Esophagus squamous epithelium (tissue), 4 donors: ENCODE measurements around the gene CD58.

Experiments
- CTCF ChIP-seq, 6 experiments: fragments of 450-650 bp in 4 of 6; fragments of 200-600 bp in 2 of 6; sonication (generic) in 2 of 6; IDR thresholded peaks; one replicate each; pipeline ENCODE4 v1.5.1; 2016 to 2019; ENCODE audit warnings: antibody characterized with exemption in 6 of 6, mild to moderate bottlenecking in 4 of 6, moderate library complexity in 4 of 6
- POLR2A ChIP-seq, 4 donors: fragments of 450-650 bp; IDR thresholded peaks; one replicate each; pipeline ENCODE4 v1.6.1; 2017; ENCODE audit warnings: antibody characterized with exemption in 4 of 4, mild to moderate bottlenecking in 4 of 4, moderate library complexity in 3 of 4

- TF ChIP-seq CTCF (IDR thresholded peaks at IDR 0.05) (no peak), POLR2A (IDR thresholded peaks at IDR 0.05) (no peak)
Measured at GRCh38 chr1:116494353-116494692, 76.5 kb downstream of the CD58 start.
